ENCODE data around the gene ITIH1. TPM values are rescaled to one million over a fixed set of nuclear protein-coding genes. Genes with fewer than 3 reads are reported as not detected.

Gene ITIH1
- total RNA-seq, 1 experiment from 2014 or later, result 0.26 TPM

GRCh38 chr3:52824037-52824436 lies 46.6 kb downstream of the ITIH1 start (continued):
- TF ChIP-seq AR (CRISPR knock-in tag; IDR thresholded peaks at IDR 0.05) (no peak), IRF2 (CRISPR knock-in tag; IDR thresholded peaks at IDR 0.05; ENCODE audit: borderline replicate concordance, low read depth) (no peak), ZNF121 (CRISPR knock-in tag; IDR thresholded peaks at IDR 0.05) (no peak), ZBTB21 (CRISPR knock-in tag; IDR thresholded peaks at IDR 0.05; ENCODE audit: borderline replicate concordance) (no peak), RELA (CRISPR knock-in tag; IDR thresholded peaks at IDR 0.05; ENCODE audit: borderline replicate concordance) (no peak), NR2C2 (CRISPR knock-in tag; IDR thresholded peaks at IDR 0.05) (no peak), FOXK1 (CRISPR knock-in tag; IDR thresholded peaks at IDR 0.05) (no peak), NR3C1 (CRISPR knock-in tag; conservative IDR thresholded peaks at IDR 0.05; ENCODE audit: low read depth) (no peak), SOX15 (CRISPR knock-in tag; IDR thresholded peaks at IDR 0.05) (no peak)
- TF ChIP-seq, protein P1, sequence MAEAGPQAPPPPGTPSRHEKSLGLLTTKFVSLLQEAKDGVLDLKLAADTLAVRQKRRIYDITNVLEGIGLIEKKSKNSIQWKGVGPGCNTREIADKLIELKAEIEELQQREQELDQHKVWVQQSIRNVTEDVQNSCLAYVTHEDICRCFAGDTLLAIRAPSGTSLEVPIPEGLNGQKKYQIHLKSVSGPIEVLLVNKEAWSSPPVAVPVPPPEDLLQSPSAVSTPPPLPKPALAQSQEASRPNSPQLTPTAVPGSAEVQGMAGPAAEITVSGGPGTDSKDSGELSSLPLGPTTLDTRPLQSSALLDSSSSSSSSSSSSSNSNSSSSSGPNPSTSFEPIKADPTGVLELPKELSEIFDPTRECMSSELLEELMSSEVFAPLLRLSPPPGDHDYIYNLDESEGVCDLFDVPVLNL (CRISPR knock-in tag; IDR thresholded peaks at IDR 0.05; ENCODE audit: borderline replicate concordance, low read depth), result no peak
- TF ChIP-seq, protein P2, sequence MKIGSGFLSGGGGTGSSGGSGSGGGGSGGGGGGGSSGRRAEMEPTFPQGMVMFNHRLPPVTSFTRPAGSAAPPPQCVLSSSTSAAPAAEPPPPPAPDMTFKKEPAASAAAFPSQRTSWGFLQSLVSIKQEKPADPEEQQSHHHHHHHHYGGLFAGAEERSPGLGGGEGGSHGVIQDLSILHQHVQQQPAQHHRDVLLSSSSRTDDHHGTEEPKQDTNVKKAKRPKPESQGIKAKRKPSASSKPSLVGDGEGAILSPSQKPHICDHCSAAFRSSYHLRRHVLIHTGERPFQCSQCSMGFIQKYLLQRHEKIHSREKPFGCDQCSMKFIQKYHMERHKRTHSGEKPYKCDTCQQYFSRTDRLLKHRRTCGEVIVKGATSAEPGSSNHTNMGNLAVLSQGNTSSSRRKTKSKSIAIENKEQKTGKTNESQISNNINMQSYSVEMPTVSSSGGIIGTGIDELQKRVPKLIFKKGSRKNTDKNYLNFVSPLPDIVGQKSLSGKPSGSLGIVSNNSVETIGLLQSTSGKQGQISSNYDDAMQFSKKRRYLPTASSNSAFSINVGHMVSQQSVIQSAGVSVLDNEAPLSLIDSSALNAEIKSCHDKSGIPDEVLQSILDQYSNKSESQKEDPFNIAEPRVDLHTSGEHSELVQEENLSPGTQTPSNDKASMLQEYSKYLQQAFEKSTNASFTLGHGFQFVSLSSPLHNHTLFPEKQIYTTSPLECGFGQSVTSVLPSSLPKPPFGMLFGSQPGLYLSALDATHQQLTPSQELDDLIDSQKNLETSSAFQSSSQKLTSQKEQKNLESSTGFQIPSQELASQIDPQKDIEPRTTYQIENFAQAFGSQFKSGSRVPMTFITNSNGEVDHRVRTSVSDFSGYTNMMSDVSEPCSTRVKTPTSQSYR (CRISPR knock-in tag; IDR thresholded peaks at IDR 0.05), result no peak
- TF ChIP-seq, protein P3, sequence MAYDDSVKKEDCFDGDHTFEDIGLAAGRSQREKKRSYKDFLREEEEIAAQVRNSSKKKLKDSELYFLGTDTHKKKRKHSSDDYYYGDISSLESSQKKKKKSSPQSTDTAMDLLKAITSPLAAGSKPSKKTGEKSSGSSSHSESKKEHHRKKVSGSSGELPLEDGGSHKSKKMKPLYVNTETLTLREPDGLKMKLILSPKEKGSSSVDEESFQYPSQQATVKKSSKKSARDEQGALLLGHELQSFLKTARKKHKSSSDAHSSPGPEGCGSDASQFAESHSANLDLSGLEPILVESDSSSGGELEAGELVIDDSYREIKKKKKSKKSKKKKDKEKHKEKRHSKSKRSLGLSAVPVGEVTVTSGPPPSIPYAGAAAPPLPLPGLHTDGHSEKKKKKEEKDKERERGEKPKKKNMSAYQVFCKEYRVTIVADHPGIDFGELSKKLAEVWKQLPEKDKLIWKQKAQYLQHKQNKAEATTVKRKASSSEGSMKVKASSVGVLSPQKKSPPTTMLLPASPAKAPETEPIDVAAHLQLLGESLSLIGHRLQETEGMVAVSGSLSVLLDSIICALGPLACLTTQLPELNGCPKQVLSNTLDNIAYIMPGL (CRISPR knock-in tag; IDR thresholded peaks at IDR 0.05), result no peak
- TF ChIP-seq, protein P4, sequence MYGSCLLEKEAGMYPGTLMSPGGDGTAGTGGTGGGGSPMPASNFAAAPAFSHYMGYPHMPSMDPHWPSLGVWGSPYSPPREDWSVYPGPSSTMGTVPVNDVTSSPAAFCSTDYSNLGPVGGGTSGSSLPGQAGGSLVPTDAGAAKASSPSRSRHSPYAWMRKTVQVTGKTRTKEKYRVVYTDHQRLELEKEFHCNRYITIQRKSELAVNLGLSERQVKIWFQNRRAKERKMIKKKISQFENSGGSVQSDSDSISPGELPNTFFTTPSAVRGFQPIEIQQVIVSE (CRISPR knock-in tag; IDR thresholded peaks at IDR 0.05; ENCODE audit: borderline replicate concordance), result no peak

- no peak overlapping the region for H3K4me3 Mint-ChIP-seq
- H3K27me3 Mint-ChIP-seq (ENCODE audit: low read depth), result no peaks in the 10 kb centered on the region
- no peak for ATAC-seq
- H3K4me1 Mint-ChIP-seq, result no peaks in the 10 kb centered on the region
- no peaks in the 10 kb centered on the region for H3K36me3 Mint-ChIP-seq
- CTCF ChIA-PET, result interaction anchor here (1.4 kb wide), 1 partner anchor 11 kb away, joined by 5 read pairs; no protein-coding TSS in a partner anchor
- DNase-seq (ENCODE audit: low spot score), result no peak
- no peak overlapping the region for H3K27ac Mint-ChIP-seq
- POLR2A ChIA-PET, result no interaction called here
- H3K9me3 Mint-ChIP-seq, result no peaks in the 10 kb centered on the region
- TF ChIP-seq NFYB (CRISPR knock-in tag; conservative IDR thresholded peaks at IDR 0.05; ENCODE audit: low read depth), result no peak
These were observed 50.0 kb downstream of the ITIH1 start for GRCh38 chr3:52827441-52827840.

DNA sequence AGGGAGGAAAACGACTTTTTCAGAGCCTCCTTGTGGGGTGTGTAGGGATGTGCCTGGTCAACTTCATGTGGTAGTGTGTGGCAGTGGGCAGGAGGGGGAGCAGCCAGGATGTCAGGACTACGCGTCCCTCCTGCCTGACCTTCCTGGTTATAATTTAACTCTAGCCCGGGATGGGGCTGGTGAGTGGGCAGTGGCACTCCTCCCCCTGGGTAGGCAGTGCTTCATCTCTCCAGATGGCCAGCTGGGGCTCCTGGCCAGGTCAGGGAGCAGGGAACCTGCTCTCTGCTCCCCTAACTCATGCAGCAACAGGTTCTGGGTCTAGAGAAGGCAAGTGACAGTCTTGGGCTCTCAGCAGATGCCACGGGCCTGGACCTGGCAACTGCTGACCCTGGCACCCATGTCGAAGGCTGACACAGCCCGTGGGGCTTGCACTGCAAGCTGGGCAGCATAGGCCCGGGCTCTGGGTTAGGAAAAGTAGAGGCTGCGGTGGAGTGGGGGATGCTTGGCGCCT lies 50.5 kb downstream of the ITIH1 start:
- POLR2A ChIA-PET, result no interaction called here
- peak; percentile 71 for ATAC-seq
- Mint-ChIP-seq H3K27me3 (ENCODE audit: low read depth) (no peaks in the 10 kb centered on the region), H3K27ac (no peak overlapping the region), H3K4me1 (no peaks in the 10 kb centered on the region), H3K4me3 (no peak overlapping the region), H3K36me3 (no peaks in the 10 kb centered on the region), H3K9me3 (no peaks in the 10 kb centered on the region)
- CTCF ChIA-PET, result no interaction called here
- DNase-seq (ENCODE audit: low spot score), result no peak
- TF ChIP-seq TCF7 (CRISPR knock-in tag; IDR thresholded peaks at IDR 0.05; ENCODE audit: low read depth), result no peak
- no peak for TF ChIP-seq ZNF317 (CRISPR knock-in tag; IDR thresholded peaks at IDR 0.05; ENCODE audit: borderline replicate concordance, low read depth)
- TF ChIP-seq OVOL2 (CRISPR knock-in tag; IDR thresholded peaks at IDR 0.05; ENCODE audit: borderline replicate concordance), result no peak
- no peak for TF ChIP-seq SMAD4 (CRISPR knock-in tag; IDR thresholded peaks at IDR 0.05)
- no peak for TF ChIP-seq NR3C1 (CRISPR knock-in tag; conservative IDR thresholded peaks at IDR 0.05; ENCODE audit: low read depth)
- TF ChIP-seq KAT7 (CRISPR knock-in tag; IDR thresholded peaks at IDR 0.05; ENCODE audit: borderline replicate concordance), result no peak
- TF ChIP-seq, protein P5, sequence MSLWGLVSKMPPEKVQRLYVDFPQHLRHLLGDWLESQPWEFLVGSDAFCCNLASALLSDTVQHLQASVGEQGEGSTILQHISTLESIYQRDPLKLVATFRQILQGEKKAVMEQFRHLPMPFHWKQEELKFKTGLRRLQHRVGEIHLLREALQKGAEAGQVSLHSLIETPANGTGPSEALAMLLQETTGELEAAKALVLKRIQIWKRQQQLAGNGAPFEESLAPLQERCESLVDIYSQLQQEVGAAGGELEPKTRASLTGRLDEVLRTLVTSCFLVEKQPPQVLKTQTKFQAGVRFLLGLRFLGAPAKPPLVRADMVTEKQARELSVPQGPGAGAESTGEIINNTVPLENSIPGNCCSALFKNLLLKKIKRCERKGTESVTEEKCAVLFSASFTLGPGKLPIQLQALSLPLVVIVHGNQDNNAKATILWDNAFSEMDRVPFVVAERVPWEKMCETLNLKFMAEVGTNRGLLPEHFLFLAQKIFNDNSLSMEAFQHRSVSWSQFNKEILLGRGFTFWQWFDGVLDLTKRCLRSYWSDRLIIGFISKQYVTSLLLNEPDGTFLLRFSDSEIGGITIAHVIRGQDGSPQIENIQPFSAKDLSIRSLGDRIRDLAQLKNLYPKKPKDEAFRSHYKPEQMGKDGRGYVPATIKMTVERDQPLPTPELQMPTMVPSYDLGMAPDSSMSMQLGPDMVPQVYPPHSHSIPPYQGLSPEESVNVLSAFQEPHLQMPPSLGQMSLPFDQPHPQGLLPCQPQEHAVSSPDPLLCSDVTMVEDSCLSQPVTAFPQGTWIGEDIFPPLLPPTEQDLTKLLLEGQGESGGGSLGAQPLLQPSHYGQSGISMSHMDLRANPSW (CRISPR knock-in tag; conservative IDR thresholded peaks at IDR 0.05; ENCODE audit: low read depth), result no peak
- no peak for TF ChIP-seq RELA (CRISPR knock-in tag; IDR thresholded peaks at IDR 0.05; ENCODE audit: borderline replicate concordance)
- TF ChIP-seq FOXP1 (CRISPR knock-in tag; IDR thresholded peaks at IDR 0.05; ENCODE audit: borderline replicate concordance), result no peak
- TF ChIP-seq ZBTB21 (CRISPR knock-in tag; IDR thresholded peaks at IDR 0.05; ENCODE audit: borderline replicate concordance), result no peak

Measured in WTC11 (cell line).